Central memory CD4-positive, alpha-beta T cell (primary cell): ENCODE results near the gene RAB4B.
"Not testable (repeated sequence)": the region's sequence is repeated elsewhere in the genome, so short reads cannot be mapped to it uniquely, and the experiment has no call there.

Experiments used
- DNase-seq: peaks from one replicate; pipeline ENCODE4 v3.0.0; 2022

The RAB4B gene

DNA sequence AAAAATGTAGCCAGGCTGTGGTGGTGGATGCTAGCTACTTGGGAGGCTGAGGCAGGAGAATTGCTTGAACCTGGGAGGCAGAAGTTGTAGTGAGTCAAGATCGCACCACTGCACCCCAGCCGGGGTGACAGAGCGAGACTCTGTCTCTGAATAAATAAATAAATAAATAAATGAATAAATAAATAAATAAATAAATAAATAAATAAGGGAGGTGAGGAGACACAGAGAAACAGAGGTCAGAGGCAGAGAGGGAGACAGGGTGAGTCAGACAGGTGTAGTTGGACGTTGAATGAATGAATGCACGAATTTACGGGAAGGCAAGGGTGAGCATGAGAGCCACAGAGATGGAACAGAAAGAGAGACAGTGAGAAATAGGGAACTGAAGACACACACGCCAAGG is 3.1 kb downstream of the RAB4B start:
- no peak for DNase-seq

DNA sequence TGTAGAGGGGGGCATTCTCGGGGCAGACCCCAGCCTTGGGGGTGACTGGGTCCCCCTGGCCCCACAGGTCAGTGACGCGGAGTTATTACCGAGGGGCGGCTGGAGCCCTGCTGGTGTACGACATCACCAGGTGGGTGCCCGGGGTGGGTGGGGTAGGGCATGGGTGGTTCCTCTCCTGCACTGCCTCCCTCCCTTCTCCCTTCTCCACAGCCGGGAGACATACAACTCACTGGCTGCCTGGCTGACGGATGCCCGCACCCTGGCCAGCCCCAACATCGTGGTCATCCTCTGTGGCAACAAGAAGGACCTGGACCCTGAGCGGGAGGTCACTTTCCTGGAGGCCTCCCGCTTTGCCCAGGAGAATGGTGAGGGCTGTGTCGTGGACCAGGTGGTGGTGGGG is 5.7 kb downstream of the RAB4B start:
- DNase-seq = no peak

DNA sequence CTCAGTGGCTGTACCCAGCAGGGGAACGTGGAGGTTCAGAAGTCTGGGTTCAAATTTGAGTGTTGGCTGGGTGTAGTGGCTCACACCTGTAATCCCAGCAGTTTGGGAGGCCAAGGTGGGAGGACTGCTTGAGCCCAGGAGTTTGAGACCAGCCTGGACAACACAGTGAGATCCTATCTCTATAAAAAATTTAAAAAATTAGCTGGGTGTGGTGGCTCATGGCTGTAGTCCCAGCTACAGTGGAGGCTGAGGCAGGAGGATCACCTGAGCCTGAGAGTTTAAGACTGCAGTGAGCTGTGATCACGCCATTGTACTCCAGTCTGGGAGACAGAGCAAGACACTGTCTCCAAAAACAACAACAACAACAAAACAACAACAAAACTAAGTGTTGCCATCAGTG is 6.1 kb downstream of the RAB4B start:
- DNase-seq = not testable (repeated sequence)

DNA sequence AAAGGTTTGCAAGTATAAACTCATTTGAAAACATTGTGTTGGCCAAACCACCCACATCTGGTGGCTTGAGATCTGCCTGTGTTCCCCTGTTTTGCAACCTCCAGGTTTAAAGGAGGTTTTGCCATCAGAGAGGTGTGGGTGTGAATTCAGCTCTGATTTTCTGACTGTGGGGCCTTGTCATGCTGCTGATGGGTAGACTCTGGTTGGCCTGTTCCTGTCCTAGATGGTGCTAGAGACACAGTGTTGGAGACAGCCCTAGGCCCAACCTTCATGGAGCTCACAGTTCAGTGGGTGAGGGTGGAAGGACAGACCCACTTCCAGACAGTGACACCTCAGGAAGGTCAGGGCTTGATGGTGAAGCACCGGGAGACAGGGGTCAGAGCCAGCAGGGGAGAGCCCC is 7.5 kb downstream of the RAB4B start:
- no peak for DNase-seq

DNA sequence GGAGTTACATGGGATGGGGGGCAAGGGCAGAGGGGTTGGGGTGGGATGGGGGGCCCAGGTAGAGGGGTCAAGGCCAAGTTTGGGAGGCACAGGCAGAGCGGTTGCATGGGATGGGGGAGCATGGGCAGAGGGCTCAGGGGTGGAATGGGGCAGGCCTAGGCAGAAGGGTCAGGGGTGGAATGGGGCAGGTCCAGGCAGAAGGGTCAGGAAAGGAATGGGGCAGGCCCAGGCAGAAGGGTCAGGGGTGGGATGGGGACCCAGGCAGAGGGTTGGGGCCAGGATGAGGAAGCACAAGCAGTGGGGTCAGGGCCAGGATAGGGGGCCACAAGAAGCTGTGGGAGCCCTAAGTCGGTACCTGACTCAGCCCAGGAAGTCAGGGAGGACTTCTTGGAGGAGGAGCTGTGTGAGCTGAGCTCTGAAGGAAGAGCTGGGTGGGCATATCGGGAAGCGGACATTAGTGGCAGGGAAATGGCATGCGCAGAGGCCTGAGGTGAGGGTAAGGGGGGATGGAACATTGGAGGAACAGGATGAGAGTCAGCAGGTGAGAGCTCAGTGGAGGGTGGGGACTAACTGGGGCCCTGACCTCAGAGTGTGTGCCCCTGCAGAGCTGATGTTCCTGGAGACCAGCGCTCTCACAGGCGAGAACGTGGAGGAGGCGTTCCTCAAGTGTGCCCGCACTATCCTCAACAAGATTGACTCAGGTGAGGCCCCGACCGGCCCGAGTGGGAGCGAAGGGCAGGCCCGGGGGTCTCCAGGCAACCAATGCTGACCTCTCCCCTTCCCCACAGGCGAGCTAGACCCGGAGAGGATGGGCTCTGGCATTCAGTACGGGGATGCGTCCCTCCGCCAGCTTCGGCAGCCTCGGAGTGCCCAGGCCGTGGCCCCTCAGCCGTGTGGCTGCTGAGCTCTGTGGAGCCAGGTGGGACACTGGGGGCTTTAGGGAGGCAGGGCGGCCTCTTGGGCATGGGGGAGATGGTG is 8.3 kb downstream of the RAB4B start:
- DNase-seq = no peak

DNA sequence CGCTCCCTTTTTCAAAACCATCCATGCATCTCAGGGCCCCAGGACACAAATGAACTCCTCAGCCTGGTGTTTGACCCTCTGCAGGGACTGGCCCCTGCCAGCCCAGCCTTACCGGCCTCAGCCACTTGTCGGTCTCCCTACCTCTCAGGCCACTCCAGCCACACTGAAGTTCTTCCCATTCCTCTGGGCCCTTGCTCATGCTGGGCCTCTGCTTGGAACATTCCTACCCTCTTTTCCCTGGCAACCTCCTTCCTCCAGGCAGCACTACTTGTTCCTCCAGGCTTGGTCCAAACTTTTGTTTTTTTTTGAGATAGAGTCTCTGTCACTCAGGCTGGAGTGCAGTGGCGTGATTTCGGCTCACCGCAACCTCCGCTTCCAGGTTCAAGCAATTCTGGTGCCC is 13.3 kb downstream of the RAB4B start:
- no peak for DNase-seq

DNA sequence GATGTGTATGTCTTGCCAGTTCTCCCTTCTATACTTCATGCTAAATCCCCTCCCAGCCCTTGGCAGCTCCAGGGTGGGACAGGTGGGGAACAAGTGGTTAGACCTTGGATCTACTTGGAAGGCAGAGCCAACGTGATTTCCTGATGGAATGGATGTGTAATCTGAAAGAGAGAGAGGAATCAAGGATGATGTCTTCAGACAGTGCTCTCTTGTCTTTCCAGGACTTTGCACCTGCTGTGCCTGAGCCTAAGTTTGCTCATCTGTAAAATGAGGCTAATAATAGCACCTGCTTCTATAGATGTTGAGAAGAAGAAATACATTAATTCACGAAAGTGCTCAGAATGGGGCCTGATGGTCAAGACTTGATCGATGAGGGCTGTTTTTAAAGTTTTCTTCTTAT is 13.9 kb downstream of the RAB4B start:
- DNase-seq = no peak

DNA sequence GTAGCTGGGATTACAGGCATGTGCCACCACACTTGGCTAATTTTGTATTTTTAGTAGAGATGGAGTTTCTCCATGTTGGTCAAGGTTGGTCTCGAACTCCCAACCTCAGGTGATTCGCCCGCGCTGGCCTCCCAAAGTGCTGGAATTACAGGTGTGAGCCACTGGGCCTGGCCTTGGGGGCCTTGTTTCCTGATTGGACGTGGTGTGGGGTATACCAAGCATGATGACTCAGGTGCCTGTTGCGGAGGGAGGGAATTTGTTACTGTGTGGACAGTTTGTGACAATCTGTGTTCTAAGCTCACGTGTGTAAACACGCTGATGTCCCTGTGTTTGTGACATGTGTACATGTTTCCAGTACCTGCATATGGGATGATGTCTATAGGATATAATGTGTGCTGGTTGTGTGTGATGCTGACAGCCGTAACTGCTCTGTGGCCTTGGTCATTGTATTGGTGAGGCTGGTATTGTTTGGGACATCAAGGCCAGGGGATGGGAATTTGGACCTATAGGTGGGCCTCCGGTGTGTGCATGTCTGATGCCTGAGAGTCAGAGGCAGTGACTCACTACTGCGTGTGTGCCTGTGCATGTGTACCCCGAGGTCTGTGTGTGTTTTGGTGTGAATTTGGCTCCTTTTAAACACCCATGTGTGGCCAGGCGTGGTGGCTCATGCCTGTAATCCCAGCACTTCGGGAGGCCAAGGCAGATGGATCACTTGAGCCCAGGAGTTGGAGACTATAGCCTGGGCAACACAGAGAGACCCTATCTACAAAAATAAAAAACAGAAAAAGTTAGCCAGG is 19.3 kb downstream of the RAB4B start:
- no peak for DNase-seq

DNA sequence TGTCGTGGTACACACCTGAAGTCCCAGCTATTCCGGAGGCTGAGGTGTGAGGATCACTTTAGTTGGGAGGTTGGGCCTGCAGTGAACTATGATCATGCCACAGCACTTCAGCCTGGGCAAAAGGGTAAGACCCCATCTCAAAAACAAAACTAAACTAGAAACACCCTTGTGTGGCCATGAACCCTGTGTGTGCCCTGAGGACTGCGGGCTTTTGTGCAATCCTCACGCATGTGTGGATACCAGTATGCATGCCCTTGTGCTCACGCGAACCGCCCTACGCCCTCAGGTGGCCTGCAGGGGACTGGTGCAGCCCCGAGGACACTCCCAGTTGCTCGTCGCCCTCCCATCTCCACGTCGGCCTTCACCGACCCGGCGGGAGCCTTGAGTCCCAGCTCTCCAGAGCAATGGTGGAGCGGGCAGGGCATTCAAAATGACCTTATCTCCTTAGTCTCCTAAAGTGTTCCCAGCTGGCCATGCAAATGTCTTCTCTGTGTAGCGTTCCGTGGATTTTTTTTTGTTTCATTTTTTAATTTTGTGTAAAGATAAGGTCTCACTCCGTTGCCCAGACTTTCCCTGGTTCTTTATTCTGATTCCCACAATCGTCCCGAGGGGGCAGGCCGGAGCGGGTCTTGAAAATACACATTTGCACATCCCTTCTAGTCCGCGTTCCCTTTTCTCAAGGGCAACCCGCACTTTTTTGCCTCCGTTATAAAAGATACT is 20.1 kb downstream of the RAB4B start:
- peak; percentile 65 for DNase-seq

DNA sequence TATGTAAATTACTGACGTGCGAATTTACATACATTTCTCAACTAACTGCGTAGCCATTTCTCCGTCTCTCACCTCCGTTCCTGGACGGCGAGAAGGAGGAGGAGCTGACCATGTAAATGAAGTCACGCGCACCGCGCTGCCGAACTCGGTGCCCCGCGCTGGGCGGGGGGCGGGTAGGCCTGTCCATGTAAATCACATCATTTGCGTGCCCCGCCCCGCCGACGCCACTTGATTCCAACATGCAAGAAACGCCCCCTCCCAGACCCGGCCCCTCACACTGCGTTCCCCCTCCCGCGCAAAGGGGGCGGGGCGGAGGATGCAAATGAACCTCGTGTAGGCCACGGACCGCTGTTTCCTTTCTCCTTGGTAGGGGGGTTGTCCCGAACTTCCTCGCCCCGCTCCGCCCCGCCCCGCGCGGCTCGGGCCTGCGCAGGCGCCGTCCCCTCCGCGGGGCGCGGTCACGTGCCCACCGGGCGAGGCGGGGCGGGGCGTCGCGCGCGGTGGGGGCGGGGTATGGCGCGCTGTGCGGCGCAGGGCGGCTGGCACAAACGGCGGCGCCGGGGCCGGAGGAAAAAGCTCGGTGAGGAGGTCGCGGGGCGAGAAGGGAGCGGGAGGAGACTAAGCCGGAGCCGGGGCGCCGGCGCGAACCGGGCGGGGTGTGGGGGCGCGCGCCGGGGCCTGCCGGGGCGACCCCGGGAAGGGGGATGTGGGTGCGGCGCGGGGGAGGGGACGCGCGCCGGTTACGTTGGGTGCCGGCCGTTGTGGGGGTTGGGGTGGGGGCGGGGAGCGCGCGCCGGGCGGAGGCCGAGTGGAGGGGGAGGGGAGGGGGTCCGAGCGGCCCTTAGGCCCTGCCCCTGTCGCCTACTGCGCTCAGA is 20.9 kb downstream of the RAB4B start, which contains the start of gene EGLN2:
TSS of gene EGLN2 (plus strand) at position 509 of the 875 bp plus-strand sequence. CDS start 1,382 bp downstream, outside the sequence.
- peak; percentile 100 for DNase-seq

DNA sequence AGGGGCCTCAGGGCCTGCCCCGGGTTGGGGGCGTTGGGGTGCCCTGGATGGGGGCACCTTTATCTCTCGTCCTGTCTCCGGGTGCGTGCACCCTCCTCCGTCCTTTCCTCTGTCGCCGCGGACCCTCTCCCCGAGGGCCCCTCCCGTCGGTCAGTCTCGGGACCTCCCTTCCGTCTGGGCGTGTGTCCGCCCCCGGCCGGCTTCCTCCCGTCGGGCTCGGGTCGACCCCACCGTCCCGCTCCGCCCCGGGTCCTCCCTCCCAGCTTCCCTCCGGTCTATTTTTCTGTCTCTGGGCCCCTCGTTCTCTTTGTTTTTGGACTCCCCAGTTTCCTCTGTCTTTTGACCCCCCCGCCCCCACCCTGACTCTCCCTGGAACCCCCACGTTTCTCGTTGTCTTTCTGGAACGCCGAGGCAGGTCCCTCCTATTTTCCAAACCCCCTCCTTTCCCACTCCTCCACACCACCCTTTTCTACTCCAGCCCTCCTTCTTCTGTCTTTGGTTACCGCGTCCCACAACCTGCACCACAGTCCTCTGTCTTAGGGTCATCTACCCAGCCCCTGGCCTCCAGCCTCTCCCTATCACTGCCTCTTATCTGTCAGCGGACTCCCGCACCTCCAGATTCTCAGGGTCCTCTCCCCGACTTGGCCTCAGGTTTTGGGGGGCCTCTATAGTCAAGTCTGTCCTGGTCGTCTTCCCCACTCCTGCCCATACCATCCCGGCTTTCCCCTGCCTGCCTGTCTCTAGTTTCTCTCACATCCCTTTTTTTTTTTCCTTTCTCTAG is 21.7 kb downstream of the RAB4B start:
- DNase-seq = no peak

DNA sequence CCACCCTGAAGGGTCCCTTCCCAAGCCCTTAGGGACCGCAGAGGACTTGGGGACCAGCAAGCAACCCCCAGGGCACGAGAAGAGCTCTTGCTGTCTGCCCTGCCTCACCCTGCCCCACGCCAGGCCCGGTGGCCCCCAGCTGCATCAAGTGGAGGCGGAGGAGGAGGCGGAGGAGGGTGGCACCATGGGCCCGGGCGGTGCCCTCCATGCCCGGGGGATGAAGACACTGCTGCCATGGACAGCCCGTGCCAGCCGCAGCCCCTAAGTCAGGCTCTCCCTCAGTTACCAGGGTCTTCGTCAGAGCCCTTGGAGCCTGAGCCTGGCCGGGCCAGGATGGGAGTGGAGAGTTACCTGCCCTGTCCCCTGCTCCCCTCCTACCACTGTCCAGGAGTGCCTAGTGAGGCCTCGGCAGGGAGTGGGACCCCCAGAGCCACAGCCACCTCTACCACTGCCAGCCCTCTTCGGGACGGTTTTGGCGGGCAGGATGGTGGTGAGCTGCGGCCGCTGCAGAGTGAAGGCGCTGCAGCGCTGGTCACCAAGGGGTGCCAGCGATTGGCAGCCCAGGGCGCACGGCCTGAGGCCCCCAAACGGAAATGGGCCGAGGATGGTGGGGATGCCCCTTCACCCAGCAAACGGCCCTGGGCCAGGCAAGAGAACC is 22.4 kb downstream of the RAB4B start:
- no peak for DNase-seq

DNA sequence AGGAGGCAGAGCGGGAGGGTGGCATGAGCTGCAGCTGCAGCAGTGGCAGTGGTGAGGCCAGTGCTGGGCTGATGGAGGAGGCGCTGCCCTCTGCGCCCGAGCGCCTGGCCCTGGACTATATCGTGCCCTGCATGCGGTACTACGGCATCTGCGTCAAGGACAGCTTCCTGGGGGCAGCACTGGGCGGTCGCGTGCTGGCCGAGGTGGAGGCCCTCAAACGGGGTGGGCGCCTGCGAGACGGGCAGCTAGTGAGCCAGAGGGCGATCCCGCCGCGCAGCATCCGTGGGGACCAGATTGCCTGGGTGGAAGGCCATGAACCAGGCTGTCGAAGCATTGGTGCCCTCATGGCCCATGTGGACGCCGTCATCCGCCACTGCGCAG is 22.9 kb downstream of the RAB4B start:
- no peak for DNase-seq

DNA sequence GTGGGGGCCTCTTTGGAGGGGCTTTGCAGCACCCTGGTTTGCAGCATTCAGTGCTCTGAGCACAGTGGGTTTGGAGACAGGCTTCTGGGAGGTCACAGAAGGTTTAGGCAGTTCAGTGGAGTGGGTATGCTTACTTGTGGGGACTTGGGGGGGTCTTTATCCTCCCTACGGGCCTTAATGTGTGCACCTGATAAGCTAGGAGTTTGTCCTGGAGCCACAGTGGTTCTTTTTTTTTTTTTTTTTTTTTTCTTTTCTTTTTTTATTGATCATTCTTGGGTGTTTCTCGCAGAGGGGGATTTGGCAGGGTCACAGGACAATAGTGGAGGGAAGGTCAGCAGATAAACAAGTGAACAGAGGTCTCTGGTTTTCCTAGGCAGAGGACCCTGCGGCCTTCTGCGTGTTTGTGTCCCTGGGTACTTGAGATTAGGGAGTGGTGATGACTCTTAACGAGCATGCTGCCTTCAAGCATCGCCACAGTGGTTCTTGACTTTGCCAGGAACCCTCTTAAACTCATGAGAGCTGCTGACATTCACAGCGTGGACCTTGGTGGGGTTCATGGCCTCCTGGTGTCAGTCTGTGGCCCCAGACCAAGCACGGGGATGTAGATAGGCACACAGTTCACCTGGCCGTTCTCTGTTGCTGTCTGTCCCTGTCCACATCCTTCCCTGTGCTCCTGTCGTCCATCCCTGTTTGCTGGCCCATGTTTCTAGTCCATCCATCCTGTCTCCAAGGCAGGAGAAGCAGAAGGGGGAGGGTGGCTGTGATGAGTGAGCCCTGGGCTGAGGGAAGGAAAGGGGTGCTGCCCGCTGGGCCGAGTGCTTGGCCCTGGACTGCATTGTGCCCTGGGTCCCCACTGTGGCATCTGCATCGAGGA is 23.6 kb downstream of the RAB4B start:
- DNase-seq = no peak

DNA sequence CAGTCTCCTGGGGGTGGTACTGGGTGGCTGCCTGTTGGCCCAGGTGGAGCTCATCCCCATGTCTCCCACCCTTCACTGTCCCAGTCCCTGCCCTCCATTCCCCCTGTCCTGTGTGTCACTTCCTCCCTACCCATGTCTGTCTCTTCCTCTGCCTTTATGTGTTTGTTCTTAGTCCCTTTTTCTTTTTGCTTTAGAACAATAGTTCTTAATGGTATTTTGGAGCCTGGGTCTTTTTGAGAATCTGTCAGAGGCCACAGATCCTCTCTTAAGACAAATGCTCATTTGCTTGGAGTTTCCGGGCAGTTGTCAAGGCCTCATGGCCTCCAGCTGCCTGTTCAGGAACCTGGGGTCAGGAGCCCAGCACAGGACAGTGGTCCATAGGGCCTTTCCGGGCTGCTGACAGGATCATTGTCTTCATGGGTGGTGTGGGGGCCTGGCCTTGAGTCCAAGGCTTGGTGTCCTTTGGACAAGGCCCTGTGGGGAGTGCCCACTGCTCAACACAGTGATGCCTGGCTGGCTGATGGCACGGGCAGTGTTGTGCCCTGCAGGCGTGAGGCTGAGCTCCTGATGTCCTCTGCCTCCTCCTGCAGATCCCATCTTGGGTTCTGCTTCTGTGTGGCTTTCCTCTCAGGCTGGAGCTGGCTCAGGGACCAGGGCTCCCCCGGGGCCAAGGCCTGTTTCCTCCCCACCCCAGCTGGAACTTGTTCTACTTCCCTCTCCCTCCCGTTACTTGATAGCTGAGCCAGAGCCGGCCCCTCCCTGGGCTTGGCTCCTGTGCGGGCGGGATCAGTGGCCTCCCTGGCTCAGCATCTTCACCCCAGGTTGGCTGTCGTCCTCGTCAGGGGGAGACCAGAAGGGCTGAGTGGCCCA is 24.5 kb downstream of the RAB4B start:
- DNase-seq = no peak

DNA sequence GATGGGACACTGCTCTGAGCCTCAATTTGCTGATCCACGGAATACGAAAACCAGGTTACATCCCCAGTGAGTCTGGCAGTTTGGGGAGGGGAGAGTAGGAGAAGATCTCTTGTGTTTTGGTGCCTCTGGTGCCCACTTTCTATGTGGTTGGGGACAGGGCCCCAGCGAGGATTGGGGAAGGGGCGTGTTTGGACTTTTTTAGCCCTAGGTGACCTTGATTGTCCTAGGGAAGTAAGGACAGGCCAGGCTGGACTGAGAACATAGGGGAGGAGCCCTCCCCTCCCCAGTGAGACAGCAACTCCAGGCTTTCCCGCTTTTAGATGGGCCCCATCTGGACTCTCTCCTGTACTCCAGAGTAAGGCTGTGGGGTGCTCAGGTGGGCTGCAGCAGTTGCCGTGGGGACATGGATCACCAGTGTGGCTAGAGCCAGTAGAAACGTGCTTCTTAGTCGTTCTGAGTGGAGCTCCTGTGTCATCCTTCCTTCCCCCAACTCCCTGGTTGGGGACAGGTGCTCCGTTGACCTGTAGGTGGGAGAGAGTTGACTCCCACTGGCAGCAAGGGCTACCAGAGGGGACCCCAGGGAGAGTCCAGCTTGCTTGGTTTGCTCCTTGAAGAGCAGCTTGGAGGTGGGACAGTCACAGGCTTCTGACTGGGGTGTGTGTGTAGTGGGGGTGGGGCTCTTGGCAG is 25.3 kb downstream of the RAB4B start:
- no peak for DNase-seq

DNA sequence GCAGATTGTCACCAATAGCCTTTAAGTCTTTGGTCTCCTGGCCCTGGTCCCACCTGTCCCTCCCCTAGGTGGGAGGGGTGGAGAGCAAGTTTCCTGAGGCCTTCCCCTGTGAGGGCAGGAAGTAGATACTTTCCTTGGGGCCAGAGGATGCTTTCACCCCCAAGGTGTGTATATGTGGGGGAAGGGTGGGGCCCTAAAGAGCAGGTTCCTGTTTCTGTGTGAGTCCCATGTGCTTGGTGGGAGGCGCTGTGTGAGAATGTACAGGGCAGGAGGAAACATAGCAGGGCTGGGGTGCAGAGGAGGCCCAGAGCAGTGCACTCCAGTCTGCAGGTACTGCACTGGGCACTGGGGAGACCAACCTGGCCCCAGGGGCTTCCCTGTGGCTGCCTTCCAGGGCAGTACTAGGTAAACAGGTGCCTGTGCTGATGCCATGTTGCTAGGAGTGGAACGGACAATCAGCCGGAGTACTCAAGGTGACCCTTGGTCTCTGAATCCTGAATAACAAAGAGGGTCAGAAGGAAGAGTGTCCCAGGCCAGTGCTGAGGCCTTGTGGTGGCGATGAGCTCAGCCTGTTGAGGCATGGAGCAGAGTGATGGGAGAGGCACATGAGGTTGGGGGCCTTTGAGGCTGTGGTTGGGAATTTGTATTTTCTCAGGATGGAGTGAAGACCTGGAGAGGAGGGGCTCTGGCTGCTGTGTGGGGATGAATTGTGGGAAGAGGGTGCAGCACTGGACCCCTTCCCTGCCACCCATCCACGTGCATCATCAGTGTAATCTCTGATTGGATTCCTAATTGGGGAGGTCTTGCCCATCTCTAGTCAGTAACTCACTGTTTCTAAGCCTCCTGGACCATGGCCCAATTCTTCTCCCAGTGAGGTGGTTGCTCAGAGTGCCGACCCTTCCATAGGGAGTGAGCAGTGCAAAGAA is 26.1 kb downstream of the RAB4B start:
- peak; percentile 83 for DNase-seq
